GM18873 (cell line): ENCODE measurements around the gene KCNH1.

Experiments used
- ATAC-seq: cut with Tn5 transposase; IDR thresholded peaks from one replicate; pipeline ENCODE4 v1.9.1; 2021; ENCODE audit warnings: mild to moderate bottlenecking, moderate library complexity, moderate number of reproducible peaks; ENCODE audit not compliant: unreplicated experiment, low FRiP score

Gene KCNH1

GRCh38 chr1:210736713-210737112 is 397.2 kb downstream of the KCNH1 start:
- no peak for ATAC-seq

- ATAC-seq, result no peak
Observed at GRCh38 chr1:210731597-210731996, 402.4 kb downstream of the KCNH1 start.

- no peak for ATAC-seq
Observed at GRCh38 chr1:210731193-210731592, 402.8 kb downstream of the KCNH1 start.

- no peak for ATAC-seq
Observed at GRCh38 chr1:210730023-210730422, 403.9 kb downstream of the KCNH1 start.

GRCh38 chr1:210728437-210729149 is 405.4 kb downstream of the KCNH1 start:
- ATAC-seq, result no peak

GRCh38 chr1:210727709-210728108 is 406.2 kb downstream of the KCNH1 start:
- ATAC-seq, result no peak

GRCh38 chr1:210726621-210727020 is 407.3 kb downstream of the KCNH1 start:
- no peak for ATAC-seq

GRCh38 chr1:210724768-210725167 is 409.2 kb downstream of the KCNH1 start:
- no peak for ATAC-seq

- ATAC-seq, result no peak
Observed at GRCh38 chr1:210723646-210724045, 410.3 kb downstream of the KCNH1 start.

GRCh38 chr1:210722410-210723081 is 411.4 kb downstream of the KCNH1 start:
- ATAC-seq, result no peak

- no peak for ATAC-seq
Observed at GRCh38 chr1:210715072-210715471, 418.9 kb downstream of the KCNH1 start.

GRCh38 chr1:210711825-210712612 is 421.9 kb downstream of the KCNH1 start:
- no peak for ATAC-seq

- no peak for ATAC-seq
Observed at GRCh38 chr1:210709701-210710100, 424.2 kb downstream of the KCNH1 start.

GRCh38 chr1:210707300-210708240 is 426.4 kb downstream of the KCNH1 start:
- ATAC-seq, result no peak

GRCh38 chr1:210706246-210706645 is 427.7 kb downstream of the KCNH1 start:
- no peak for ATAC-seq

GRCh38 chr1:210705086-210705485 is 428.9 kb downstream of the KCNH1 start:
- ATAC-seq, result no peak

GRCh38 chr1:210703593-210703992 is 430.4 kb downstream of the KCNH1 start:
- ATAC-seq, result no peak

GRCh38 chr1:210702506-210702905 is 431.4 kb downstream of the KCNH1 start:
- ATAC-seq, result no peak

- ATAC-seq, result no peak
Observed at GRCh38 chr1:210700511-210700910, 433.4 kb downstream of the KCNH1 start.

GRCh38 chr1:210700083-210700482 is 433.9 kb downstream of the KCNH1 start:
- ATAC-seq, result no peak
